GM12878 (cell line): Measurements from ENCODE around the gene CDC45. TPM values are rescaled to one million over a fixed set of nuclear protein-coding genes. Genes with fewer than 3 reads are reported as not detected.

Source experiments
- ATAC-seq: fragments of 200-7000 bp; cut with Tn5 transposase; 3 replicates; pipeline ENCODE4 v1.9.1; 2020; ENCODE audit warnings: mild to moderate bottlenecking, moderate library complexity
- BruUV-seq: library from RNA; stranded (reverse); fragments of 400-500 nt; replicated peaks from 2 replicates; lab custom pipeline; 2021; lab: Mats Ljungman, UMichigan
- CTCF ChIA-PET: fragments of 300-600 bp; sonication (Branson Sonifier 250); formaldehyde crosslinking; extraction: SDS; loops from one replicate; lab custom pipeline; 2021; ENCODE audit warnings: inconsistent platforms; lab: Yijun Ruan, JAX
- POLR2A ChIA-PET: fragments of 350-600 bp; formaldehyde crosslinking; extraction: SDS; loops from one replicate; lab custom pipeline; 2021; ENCODE audit warnings: inconsistent platforms; lab: Charles Lee
- RAD21 ChIA-PET: fragments of 300-600 bp; sonication (Branson Sonifier 250); formaldehyde crosslinking; loops from one replicate; lab custom pipeline; 2023; ENCODE audit warnings: antibody characterized with exemption; ENCODE audit not compliant: unreplicated experiment; lab: Charles Lee
- SMC1A ChIA-PET: fragments of 300-600 bp; sonication (Branson Sonifier 250); formaldehyde crosslinking; loops from one replicate; lab custom pipeline; 2023; ENCODE audit not compliant: unreplicated experiment, uncharacterized antibody; lab: Charles Lee
- DNase-seq: peaks from one replicate; pipeline ENCODE4 v3.0.0-alpha.2; 2011; ENCODE audit warnings: low read depth, low spot score
- FAIRE-seq: peaks from 3 replicates; lab custom pipeline; 2011; peaks lifted over from hg19 to GRCh38; lab: Jason Lieb, UNC
- H2AFZ ChIP-seq: 2 replicates; pipeline ENCODE4 v1.6.0; 2011; ENCODE audit warnings: low read depth, low read length, control low read depth; ENCODE audit not compliant: control insufficient read depth
- H3K27ac ChIP-seq: 2 replicates; pipeline ENCODE4 v1.5.1; 2011; ENCODE audit warnings: control low read depth; ENCODE audit not compliant: control insufficient read depth, insufficient read depth
- H3K27me3 ChIP-seq, 2 experiments: replicated peaks in 1 of 2; 2 replicates each; pipeline versions ENCODE4 v1.6.0 to v1.6.1; 2011; ENCODE audit warnings: low read length in 1 of 2; ENCODE audit not compliant: control insufficient read depth in 2 of 2, insufficient read depth in 2 of 2
- H3K36me3 ChIP-seq, 2 experiments: 2 replicates each; pipeline ENCODE4 v1.5.1; 2011; ENCODE audit warnings: low read length in 1 of 2; ENCODE audit not compliant: control insufficient read depth in 2 of 2, insufficient read depth in 2 of 2
- H3K4me1 ChIP-seq: 2 replicates; pipeline ENCODE4 v1.6.1; 2011; ENCODE audit warnings: mild to moderate bottlenecking, low read length, moderate library complexity, mixed read lengths; ENCODE audit not compliant: control insufficient read depth, insufficient read depth
- H3K4me2 ChIP-seq: 2 replicates; pipeline ENCODE4 v1.6.0; 2011; ENCODE audit warnings: control low read depth; ENCODE audit not compliant: control insufficient read depth, insufficient read depth
- H3K4me3 ChIP-seq: fragments of 200-600 bp; sonication (generic); 2 replicates; pipeline ENCODE4 v1.5.1; 2016
- H3K79me2 ChIP-seq: 2 replicates; pipeline ENCODE4 v1.6.0; 2011; ENCODE audit warnings: low read length; ENCODE audit not compliant: control insufficient read depth, insufficient read depth
- H3K9ac ChIP-seq: 2 replicates; pipeline ENCODE4 v1.8.0; 2011; ENCODE audit warnings: low read length, control low read depth, mixed read lengths; ENCODE audit not compliant: control insufficient read depth, insufficient read depth
- H3K9me3 ChIP-seq: replicated peaks from 3 replicates; pipeline ENCODE4 v1.5.1; 2011; ENCODE audit warnings: mild to moderate bottlenecking, low read length; ENCODE audit not compliant: control insufficient read depth, insufficient read depth
- H4K20me1 ChIP-seq: 2 replicates; pipeline ENCODE4 v1.6.0; 2011; ENCODE audit not compliant: control insufficient read depth, insufficient read depth
- ATF7 ChIP-seq: fragments of 450-650 bp; IDR thresholded peaks from 2 replicates; pipeline ENCODE4 v1.6.1; 2016; ENCODE audit warnings: low read depth, mild to moderate bottlenecking
- CUX1 ChIP-seq: IDR thresholded peaks from 2 replicates; pipeline ENCODE4 v1.6.1; 2012; ENCODE audit warnings: improper control_type of control experiment, low read depth, low read length; ENCODE audit not compliant: insufficient replicate concordance
- GATAD2B ChIP-seq: fragments of 450-650 bp; conservative IDR thresholded peaks from 2 replicates; pipeline ENCODE4 v1.6.1; 2017; ENCODE audit warnings: low read depth, mild to moderate bottlenecking, moderate library complexity
- IKZF1 ChIP-seq: fragments of 450-650 bp; conservative IDR thresholded peaks from 2 replicates; pipeline ENCODE4 v1.6.1; 2017; ENCODE audit warnings: antibody characterized with exemption, mild to moderate bottlenecking
- NFYB ChIP-seq: IDR thresholded peaks from 2 replicates; pipeline ENCODE4 v1.6.1; 2011; ENCODE audit warnings: low read depth, mild to moderate bottlenecking, low read length, improper control_type of control experiment, moderate library complexity; ENCODE audit not compliant: insufficient read depth
- NR2C1 ChIP-seq: fragments of 450-650 bp; IDR thresholded peaks from 2 replicates; pipeline ENCODE4 v1.6.1; 2017; ENCODE audit warnings: antibody characterized with exemption, mild to moderate bottlenecking, moderate library complexity
- NR2C2 ChIP-seq: IDR thresholded peaks from 2 replicates; pipeline ENCODE4 v1.6.1; 2011; ENCODE audit warnings: borderline replicate concordance, low read depth; ENCODE audit not compliant: control insufficient read depth, insufficient read length
- PAX8 ChIP-seq: fragments of 450-650 bp; IDR thresholded peaks from 2 replicates; pipeline ENCODE4 v1.6.1; 2017; ENCODE audit warnings: mild to moderate bottlenecking, moderate library complexity
- REST ChIP-seq: IDR thresholded peaks from 2 replicates; pipeline ENCODE4 v1.6.1; 2012; ENCODE audit warnings: mild to moderate bottlenecking, low read depth, low read length
- SPI1 ChIP-seq: IDR thresholded peaks from 2 replicates; pipeline ENCODE4 v1.6.1; 2011; ENCODE audit warnings: low read depth, mild to moderate bottlenecking, low read length, moderate library complexity, borderline replicate concordance; ENCODE audit not compliant: insufficient read depth
- TCF7 ChIP-seq: IDR thresholded peaks from 2 replicates; pipeline ENCODE4 v1.6.1; 2014; ENCODE audit warnings: antibody characterized with exemption, borderline replicate concordance
- ZNF274 ChIP-seq: IDR thresholded peaks from one replicate; pipeline ENCODE4 v1.8.0; 2011; ENCODE audit not compliant: insufficient read length, insufficient read depth
- WGBS: methylation state at CpG from one replicate; pipeline ENCODE4 v1.1.6; 2016; ENCODE audit warnings: low lambda C conversion rate; ENCODE audit not compliant: insufficient replicate concordance, insufficient coverage; ENCODE audit errors: missing lambda C conversion rate; 5-methylcytosine and 5-hydroxymethylcytosine counted together
- in situ Hi-C: fragments of 300-500 bp; cut with MboI; formaldehyde crosslinking; loops from 9 replicates; pipeline ENCODE4 v1.14.3; 2018; ENCODE audit warnings: mixed read lengths
- intact Hi-C: fragments of 100-400 bp; cut with micrococcal nuclease; formaldehyde crosslinking; loops from one replicate; pipeline ENCODE4 v1.14.2; 2022; ENCODE audit not compliant: unreplicated experiment
- polyA plus RNA-seq, 11 experiments: library from polyadenylated mRNA; depleted of rRNA in 4 of 11; unstranded in 6 of 11; stranded (reverse) in 5 of 11; fragments of >200 nt; fragmentation: Nextera tagmentation in 4 of 11; fragmentation: Illumina TruSeq in 1 of 11; extraction: Ambion mirVana in 4 of 11; extraction: Trizol in 1 of 11; gene quantifications; 1 replicate in 1 of 11; 2 replicates in 10 of 11; pipeline versions ENCODE4 v1.2.1 to v1.2.3, GENCODE V29; 2011 to 2016; ENCODE audit warnings: inconsistent platforms in 2 of 11, missing spikeins in 2 of 11, low read depth in 1 of 11
- total RNA-seq, 4 experiments: library from RNA; depleted of rRNA in 3 of 4; stranded (reverse); fragments of >200 nt in 3 of 4; fragmentation: Illumina TruSeq in 1 of 4; extraction: Trizol in 1 of 4; gene quantifications; 2 replicates each; pipeline versions ENCODE4 v1.2.1 to v1.2.3, GENCODE V29; 2013 to 2021

CDC45 gene
- total and polyA plus RNA-seq, 10 of the 15 experiments (the other 5 are each of a cell fraction or from before 2014, with no cell fraction given), result 40.8 to 88.5 (median 54.2) TPM

GRCh38 chr22:19488884-19489843 is 9.4 kb downstream of the CDC45 start (continued):
- TF ChIP-seq CUX1 (no peak), PAX8 (no peak)

GRCh38 chr22:19490628-19491230 is 11.0 kb downstream of the CDC45 start:
- no peaks in the 10 kb centered on the region for H3K4me1 ChIP-seq
- in situ Hi-C loops, result no loop called here
- RAD21 ChIA-PET, result no interaction called here
- SMC1A ChIA-PET, result interaction anchor here (0.9 kb wide), 1 partner anchor 109 kb away, joined by 4 read pairs; no protein-coding TSS in a partner anchor
- POLR2A ChIA-PET, result no interaction called here
- H3K9me3 ChIP-seq, result no peaks in the 10 kb centered on the region
- ATAC-seq (no peak), FAIRE-seq (no peak), DNase-seq (no peak)
- H3K27me3 ChIP-seq, result no peaks in the 10 kb centered on the region
- intact Hi-C loops, result no loop called here
- H3K36me3 ChIP-seq, result peaks cover 8 to 11% of the 10 kb centered on the region in 2 experiments; a peak in 3 of 4 replicates
- WGBS, result 94% methylated on average over 5 of the region's 5 CpGs
- H3K4me2 ChIP-seq, result no peak overlapping the region
- H3K4me3 ChIP-seq, result no peak overlapping the region
- BruUV-seq, result no TSS peak
- no peak overlapping the region for H3K9ac ChIP-seq
- CTCF ChIA-PET, result interaction anchor here (0.6 to 1.0 kb wide), 2 partner anchors 13 to 142 kb away, joined by 3 read pairs; no protein-coding TSS in a partner anchor
- H2AFZ ChIP-seq, result no peak overlapping the region
- H3K27ac ChIP-seq, result no peak overlapping the region
- no peaks in the 10 kb centered on the region for H4K20me1 ChIP-seq
- no peaks in the 10 kb centered on the region for H3K79me2 ChIP-seq
- no peak for TF ChIP-seq PAX8
- TF ChIP-seq SPI1, result no peak
- no peak for TF ChIP-seq ZNF274
- TF ChIP-seq NR2C1, result no peak
- TF ChIP-seq ATF7, result no peak
- no peak for TF ChIP-seq REST
- TF ChIP-seq TCF7, result no peak
- no peak for TF ChIP-seq NR2C2
- no peak for TF ChIP-seq IKZF1
- TF ChIP-seq NFYB, result no peak
- TF ChIP-seq GATAD2B, result no peak
